ENCODE measurements around the gene TYW5.

GRCh38 chr2:199928626-199929025, 26.7 kb downstream of the TYW5 start:
- TF ChIP-seq CTCF (conservative IDR thresholded peaks at IDR 0.05 in 1 of 2, IDR thresholded peaks at IDR 0.05 in 1 of 2; ENCODE audit: low read depth in 1 of 2, low read length in 2 of 2) (no peak), EZH2 (IDR thresholded peaks at IDR 0.05; ENCODE audit: low read length, missing control alignments) (no peak)

Data from fibroblast of lung (primary cell).